ENCODE data around the gene SIGLEC1. TPM values are rescaled to one million over a fixed set of nuclear protein-coding genes. Genes with fewer than 3 reads are reported as not detected.
A peak's percentile ranks its signal among the peaks of the same experiment; 100 is the strongest.

SIGLEC1 gene
- total and polyA plus RNA-seq, 4 experiments from 2014 or later: 0.30 to 0.32 TPM; not detected in 2

DNA sequence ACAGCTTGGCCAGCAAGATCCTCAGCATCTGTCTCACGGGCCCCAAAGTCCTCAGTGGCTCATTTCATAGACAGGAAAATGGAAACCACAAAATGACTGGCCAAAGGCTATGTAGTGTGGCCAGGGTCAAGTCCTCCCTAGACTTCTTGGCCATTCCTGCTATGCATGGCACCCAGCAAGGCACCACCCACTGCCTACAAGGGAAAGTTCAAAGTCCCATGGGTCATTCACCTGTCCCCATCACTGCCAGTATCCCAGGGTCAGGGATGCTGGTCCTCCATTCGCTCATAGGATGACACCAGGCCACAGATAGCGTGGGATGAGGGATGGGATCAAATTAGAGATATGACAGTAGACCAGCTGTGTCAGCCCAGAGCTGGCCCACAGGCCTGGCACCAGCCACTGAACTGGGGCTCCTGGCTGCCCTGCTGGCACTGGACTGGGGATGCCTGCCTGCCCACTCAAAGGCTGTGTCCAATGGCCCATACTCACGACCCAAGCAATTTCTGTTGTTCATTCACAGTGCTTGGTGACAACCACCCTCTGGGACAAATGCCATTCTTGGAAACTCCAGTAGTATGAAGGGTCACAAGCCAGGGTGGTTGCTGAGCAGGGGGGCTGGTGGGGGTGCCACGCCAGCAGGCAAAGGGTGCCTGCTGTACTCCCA lies 43.5 kb upstream of the SIGLEC1 start:
- Mint-ChIP-seq H3K4me3 (no peak overlapping the region), H3K36me3 (peaks cover 8 to 15% of the 10 kb centered on the region in 2 donors), H3K27ac (no peak overlapping the region), H3K27me3 (no peaks in the 10 kb centered on the region), H3K4me1 (peaks cover 3 to 14% (median 11%) of the 10 kb centered on the region in 4 donors), H3K9me3 (no peaks in the 10 kb centered on the region)
- H3K4me3 ChIP-seq (ENCODE audit: low read length in 2 of 2): no peak overlapping the region
- no peak overlapping the region for H3K27ac ChIP-seq (ENCODE audit: low read depth, low read length)
- ChIA-PET POLR2A (ENCODE audit: partially characterized antibody) (no interaction called here), CTCF (ENCODE audit: partially characterized antibody) (interaction anchor here (0.7 to 6.2 kb wide), 7 partner anchors 11 to 99 kb away, joined by 3 to 64 read pairs (median 5); partner anchors contain the start of gene ADISSP)
- H3K36me3 ChIP-seq (ENCODE audit: insufficient read depth, low read length): no peaks in the 10 kb centered on the region
- no peaks in the 10 kb centered on the region for H3K27me3 ChIP-seq (ENCODE audit: insufficient read depth, low read length)
- no peaks in the 10 kb centered on the region for H3K9me3 ChIP-seq (ENCODE audit: control insufficient read depth in 1 of 2, low read length in 2 of 2)
- intact Hi-C loops (cut with micrococcal nuclease): no loop called here
- H3K4me1 ChIP-seq (ENCODE audit: insufficient read depth, low read length): no peaks in the 10 kb centered on the region
- DNase-seq: no peak

DNA sequence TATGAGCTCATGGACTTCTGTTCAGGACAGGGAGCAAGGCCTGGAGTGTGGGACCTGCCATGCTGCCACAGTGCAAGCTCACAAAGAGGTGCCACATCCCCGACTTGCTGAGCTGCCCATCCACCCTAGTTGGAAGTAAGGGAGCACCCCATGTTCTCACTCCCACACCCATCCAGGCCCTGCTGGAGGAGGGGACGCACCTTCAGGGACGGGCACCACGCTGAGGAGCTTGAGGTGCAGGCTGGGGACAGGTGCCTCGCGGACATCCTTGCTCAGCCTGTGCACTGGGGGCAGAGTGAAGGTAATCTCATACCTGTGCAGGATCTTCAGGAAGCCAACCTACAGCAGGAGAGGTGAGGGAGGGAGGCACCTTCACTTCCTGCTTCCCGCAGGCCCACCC lies 42.9 kb upstream of the SIGLEC1 start:
- peaks cover 3 to 15% (median 13%) of the 10 kb centered on the region in 4 donors for H3K4me1 Mint-ChIP-seq
- no peaks in the 10 kb centered on the region for H3K27me3 ChIP-seq (ENCODE audit: insufficient read depth, low read length)
- no peak for DNase-seq
- H3K9me3 ChIP-seq (ENCODE audit: control insufficient read depth in 1 of 2, low read length in 2 of 2): no peaks in the 10 kb centered on the region
- no peaks in the 10 kb centered on the region for H3K27me3 Mint-ChIP-seq
- CTCF ChIA-PET (ENCODE audit: partially characterized antibody): interaction anchor here (0.7 to 6.2 kb wide), 8 partner anchors 10 to 330 kb away, joined by 3 to 64 read pairs (median 4); partner anchors contain the start of genes ADISSP and AP5S1
- peaks cover 8 to 13% of the 10 kb centered on the region in 2 donors for H3K36me3 Mint-ChIP-seq
- no peaks in the 10 kb centered on the region for H3K9me3 Mint-ChIP-seq
- H3K4me3 ChIP-seq (ENCODE audit: low read length in 2 of 2): no peak overlapping the region
- no peak overlapping the region for H3K4me3 Mint-ChIP-seq
- H3K36me3 ChIP-seq (ENCODE audit: insufficient read depth, low read length): no peaks in the 10 kb centered on the region
- no peaks in the 10 kb centered on the region for H3K4me1 ChIP-seq (ENCODE audit: insufficient read depth, low read length)
- intact Hi-C loops (cut with micrococcal nuclease): no loop called here
- H3K27ac Mint-ChIP-seq: no peak overlapping the region
- POLR2A ChIA-PET (ENCODE audit: partially characterized antibody): no interaction called here
- no peak overlapping the region for H3K27ac ChIP-seq (ENCODE audit: low read depth, low read length)

DNA sequence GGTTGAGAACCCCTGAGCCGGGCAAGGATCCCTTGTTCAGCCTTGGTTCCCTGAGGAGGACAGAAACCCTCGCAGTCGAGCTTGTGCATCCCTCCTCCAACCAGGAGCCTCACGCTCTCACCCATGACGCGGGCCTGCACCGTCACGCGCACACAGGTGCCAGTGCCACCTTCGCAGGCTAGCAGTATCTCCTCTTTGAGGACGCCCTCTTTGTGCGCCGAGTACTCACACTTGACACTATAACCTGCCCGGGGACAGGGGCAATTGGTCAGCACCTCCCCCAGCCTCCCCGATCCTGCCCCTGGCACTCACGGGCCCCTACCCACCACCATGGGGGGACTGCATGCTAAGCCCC lies 41.9 kb upstream of the SIGLEC1 start:
- Mint-ChIP-seq H3K27ac (no peak overlapping the region), H3K9me3 (no peaks in the 10 kb centered on the region), H3K36me3 (peaks cover 8 to 13% of the 10 kb centered on the region in 2 donors), H3K4me3 (no peak overlapping the region), H3K4me1 (peaks cover 2 to 14% (median 12%) of the 10 kb centered on the region in 4 donors), H3K27me3 (no peaks in the 10 kb centered on the region)
- Histone ChIP-seq H3K4me1 (ENCODE audit: insufficient read depth, low read length) (no peaks in the 10 kb centered on the region), H3K27ac (ENCODE audit: low read depth, low read length) (no peak overlapping the region), H3K9me3 (ENCODE audit: control insufficient read depth in 1 of 2, low read length in 2 of 2) (no peaks in the 10 kb centered on the region), H3K36me3 (ENCODE audit: insufficient read depth, low read length) (no peaks in the 10 kb centered on the region), H3K4me3 (ENCODE audit: low read length in 2 of 2) (no peak overlapping the region), H3K27me3 (ENCODE audit: insufficient read depth, low read length) (no peaks in the 10 kb centered on the region)
- CTCF ChIA-PET (ENCODE audit: partially characterized antibody): interaction anchor here (1.0 to 6.2 kb wide), 6 partner anchors 12 to 101 kb away, joined by 3 to 64 read pairs (median 6); partner anchors contain the start of genes ADISSP and AP5S1
- DNase-seq: no peak
- POLR2A ChIA-PET (ENCODE audit: partially characterized antibody): no interaction called here
- intact Hi-C loops (cut with micrococcal nuclease): no loop called here

DNA sequence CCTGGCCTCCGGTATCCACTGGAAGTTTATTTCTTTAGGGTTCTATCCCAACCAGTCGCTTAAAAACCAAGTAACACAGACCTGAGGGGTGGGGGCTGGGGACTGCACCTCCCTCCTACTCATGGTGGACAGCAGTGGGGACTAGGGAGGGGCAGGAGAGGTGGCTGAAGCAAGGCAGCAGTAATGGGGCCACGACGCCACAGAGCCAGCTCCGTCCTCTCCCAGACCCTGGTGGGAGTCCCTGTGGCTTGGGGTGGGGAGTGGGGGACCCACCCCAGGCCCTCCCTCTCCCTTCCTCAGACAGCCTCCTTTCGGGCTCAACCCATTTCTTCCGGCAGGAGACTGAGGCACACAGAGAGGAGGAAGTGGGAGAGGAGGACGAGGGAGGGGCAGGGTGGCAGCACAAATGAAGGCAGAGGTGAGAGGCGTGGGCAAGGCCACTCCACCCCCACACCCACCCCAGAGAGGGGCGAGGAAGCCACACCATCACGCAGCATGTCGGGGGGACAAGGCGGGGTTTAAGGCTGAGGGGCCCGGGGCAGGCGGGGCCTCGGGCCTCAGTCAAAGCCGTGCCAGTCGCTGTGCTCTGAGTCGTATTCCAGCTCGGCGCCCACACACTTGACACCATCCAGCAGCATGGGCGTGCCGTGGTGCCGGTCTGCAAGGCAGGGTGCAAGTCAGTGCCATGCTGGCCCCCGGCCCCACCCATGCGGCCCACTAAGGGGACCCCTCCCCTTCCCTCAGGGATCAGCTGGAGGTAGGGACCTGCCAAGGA lies 41.3 kb upstream of the SIGLEC1 start:
- no peak for DNase-seq
- ChIA-PET CTCF (ENCODE audit: partially characterized antibody) (interaction anchor here (0.6 to 6.2 kb wide), 14 partner anchors 11 to 339 kb away, joined by 3 to 64 read pairs (median 3); partner anchors contain the start of genes ADISSP and AP5S1), POLR2A (ENCODE audit: partially characterized antibody) (interaction anchor here (0.8 to 1.8 kb wide), 4 partner anchors 14 to 332 kb away, joined by 3 to 9 read pairs (median 4); partner anchors contain the start of genes ADISSP and AP5S1)
- intact Hi-C loops (cut with micrococcal nuclease): loop anchor here (1.0 kb wide), 5 partner anchors 15 to 332 kb away; partner anchors contain the start of genes AP5S1 and SPEF1
- Mint-ChIP-seq H3K9me3 (no peaks in the 10 kb centered on the region), H3K27ac (peak overlapping the region in 2 of 7 donors; percentile 53 to 55), H3K36me3 (peaks cover 8 to 13% of the 10 kb centered on the region in 2 donors), H3K4me1 (peaks cover 2 to 14% (median 12%) of the 10 kb centered on the region in 4 donors), H3K27me3 (peaks cover 0 to 1% of the 10 kb centered on the region in 2 donors), H3K4me3 (no peak overlapping the region)
- H3K4me1 ChIP-seq (ENCODE audit: insufficient read depth, low read length): no peaks in the 10 kb centered on the region
- H3K36me3 ChIP-seq (ENCODE audit: insufficient read depth, low read length): no peaks in the 10 kb centered on the region
- no peak overlapping the region for H3K27ac ChIP-seq (ENCODE audit: low read depth, low read length)
- no peak overlapping the region for H3K4me3 ChIP-seq (ENCODE audit: low read length in 2 of 2)
- no peaks in the 10 kb centered on the region for H3K27me3 ChIP-seq (ENCODE audit: insufficient read depth, low read length)
- no peaks in the 10 kb centered on the region for H3K9me3 ChIP-seq (ENCODE audit: control insufficient read depth in 1 of 2, low read length in 2 of 2)

DNA sequence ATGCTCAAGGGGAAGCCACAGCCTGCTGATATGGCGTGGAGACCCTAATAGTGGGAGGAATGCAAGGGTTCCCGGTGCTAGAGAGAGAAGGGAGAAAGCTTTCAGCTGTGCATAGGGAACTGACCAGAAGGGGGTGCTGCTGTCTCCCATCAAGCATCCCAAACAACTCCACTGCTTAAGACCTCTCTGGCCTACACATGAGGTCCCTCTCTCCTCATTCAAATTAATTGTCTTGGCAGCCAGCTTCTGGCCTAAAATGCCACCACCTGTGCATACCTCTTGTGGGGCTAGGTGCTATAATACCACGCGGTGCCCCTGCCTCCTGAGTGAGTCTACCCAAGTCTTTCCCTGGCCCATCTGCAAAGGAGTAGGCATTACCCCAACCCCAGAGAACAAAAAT lies 40.7 kb upstream of the SIGLEC1 start:
- Mint-ChIP-seq H3K27me3 (peaks cover 0 to 2% of the 10 kb centered on the region in 2 donors), H3K4me1 (peaks cover 2 to 14% (median 12%) of the 10 kb centered on the region in 4 donors), H3K36me3 (peaks cover 6 to 10% of the 10 kb centered on the region in 2 donors), H3K4me3 (peak overlapping the region in 1 of 8 donors; percentile 17), H3K27ac (peak overlapping the region in 3 of 7 donors; percentile 55 to 84 (median 77)), H3K9me3 (no peaks in the 10 kb centered on the region)
- POLR2A ChIA-PET (ENCODE audit: partially characterized antibody): interaction anchor here (0.7 to 1.8 kb wide), 5 partner anchors 15 to 332 kb away, joined by 3 to 9 read pairs (median 4); partner anchors contain the start of genes ADISSP and AP5S1
- H3K36me3 ChIP-seq (ENCODE audit: insufficient read depth, low read length): no peaks in the 10 kb centered on the region
- intact Hi-C loops (cut with micrococcal nuclease): loop anchor here (1.0 kb wide), 5 partner anchors 15 to 332 kb away; partner anchors contain the start of genes AP5S1 and SPEF1
- no peaks in the 10 kb centered on the region for H3K4me1 ChIP-seq (ENCODE audit: insufficient read depth, low read length)
- H3K9me3 ChIP-seq (ENCODE audit: control insufficient read depth in 1 of 2, low read length in 2 of 2): no peaks in the 10 kb centered on the region
- no peaks in the 10 kb centered on the region for H3K27me3 ChIP-seq (ENCODE audit: insufficient read depth, low read length)
- CTCF ChIA-PET (ENCODE audit: partially characterized antibody): interaction anchor here (0.5 to 6.2 kb wide), 12 partner anchors 10 to 450 kb away, joined by 3 to 64 read pairs (median 4); partner anchors contain the start of genes ADISSP and AP5S1
- DNase-seq: peak; percentile 51 to 61 (median 57)
- H3K4me3 ChIP-seq (ENCODE audit: low read length in 2 of 2): no peak overlapping the region
- H3K27ac ChIP-seq (ENCODE audit: low read depth, low read length): no peak overlapping the region

DNA sequence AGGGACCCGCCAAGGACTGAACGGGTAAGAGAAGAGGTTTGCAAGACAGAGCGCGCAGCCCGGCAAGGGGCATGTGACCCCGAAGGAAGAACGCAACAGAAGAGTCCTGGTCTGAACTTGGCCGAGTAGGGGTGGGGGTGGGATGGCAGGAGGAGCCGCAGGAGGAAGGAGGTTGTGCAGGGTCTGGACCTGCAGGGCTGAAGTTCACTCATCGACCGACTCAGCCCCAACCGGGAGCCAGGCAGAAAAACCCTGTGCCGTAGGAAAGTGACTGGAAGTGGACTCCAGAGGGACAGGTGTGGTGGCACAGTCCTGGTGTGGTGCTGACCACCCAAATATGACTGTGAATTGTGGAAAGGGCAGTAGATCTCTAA lies 40.0 kb upstream of the SIGLEC1 start:
- DNase-seq: no peak
- CTCF ChIA-PET (ENCODE audit: partially characterized antibody): interaction anchor here (0.5 to 6.2 kb wide), 9 partner anchors 15 to 451 kb away, joined by 3 to 64 read pairs (median 4); partner anchors contain the start of genes ADISSP and AP5S1
- no peaks in the 10 kb centered on the region for H3K9me3 ChIP-seq (ENCODE audit: control insufficient read depth in 1 of 2, low read length in 2 of 2)
- Mint-ChIP-seq H3K4me3 (peak overlapping the region; percentile 48 to 78 (median 76)), H3K4me1 (peaks cover 2 to 14% (median 12%) of the 10 kb centered on the region in 4 donors), H3K27ac (peak overlapping the region in 6 of 7 donors; percentile 30 to 85 (median 64)), H3K27me3 (peaks cover 0 to 2% of the 10 kb centered on the region in 2 donors), H3K9me3 (peaks cover 0 to under 1% (median 0%) of the 10 kb centered on the region in 8 donors), H3K36me3 (peaks cover 3 to 6% of the 10 kb centered on the region in 2 donors)
- H3K27me3 ChIP-seq (ENCODE audit: insufficient read depth, low read length): no peaks in the 10 kb centered on the region
- H3K4me3 ChIP-seq (ENCODE audit: low read length in 2 of 2): peak overlapping the region in 1 of 2 donors; percentile 23
- H3K27ac ChIP-seq (ENCODE audit: low read depth, low read length): no peak overlapping the region
- intact Hi-C loops (cut with micrococcal nuclease): no loop called here
- H3K4me1 ChIP-seq (ENCODE audit: insufficient read depth, low read length): no peaks in the 10 kb centered on the region
- POLR2A ChIA-PET (ENCODE audit: partially characterized antibody): interaction anchor here (0.7 to 1.8 kb wide), 4 partner anchors 15 to 333 kb away, joined by 3 to 9 read pairs (median 4); partner anchors contain the start of genes ADISSP and AP5S1
- no peaks in the 10 kb centered on the region for H3K36me3 ChIP-seq (ENCODE audit: insufficient read depth, low read length)

Data from CD4-positive, alpha-beta memory T cell (primary cell).